Measurements from ENCODE around the gene APOO.

DNA sequence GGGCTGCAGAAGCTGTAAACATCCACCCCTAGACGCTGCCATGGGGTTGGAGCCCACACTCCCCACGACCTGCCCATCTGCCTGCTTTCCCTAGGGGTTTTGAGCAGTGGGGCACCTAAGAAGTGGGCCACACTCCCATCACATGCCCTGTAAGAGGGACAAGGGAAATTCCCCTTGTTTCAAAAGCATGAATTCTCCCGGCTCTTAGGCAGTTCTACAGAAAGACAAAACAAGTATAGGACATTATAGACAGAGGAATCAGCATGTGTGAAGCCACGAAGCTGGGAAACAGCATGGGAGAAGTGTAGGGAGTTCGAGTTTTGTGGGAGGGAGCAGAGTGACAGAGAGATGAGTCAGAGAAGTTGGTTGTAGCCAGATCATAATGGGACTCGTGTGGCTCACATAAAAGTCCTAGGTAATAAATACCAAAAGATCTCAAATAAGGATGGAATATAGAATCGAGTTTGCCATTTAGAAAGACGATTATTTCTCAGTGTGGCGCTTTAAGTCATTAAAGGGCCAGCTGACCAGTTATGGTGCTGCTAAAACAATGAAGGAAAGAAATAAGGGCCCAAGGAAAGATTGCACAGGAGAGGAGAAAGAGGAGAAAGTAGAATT is 23.9 kb downstream of the APOO start:
- TF ChIP-seq, protein P1, sequence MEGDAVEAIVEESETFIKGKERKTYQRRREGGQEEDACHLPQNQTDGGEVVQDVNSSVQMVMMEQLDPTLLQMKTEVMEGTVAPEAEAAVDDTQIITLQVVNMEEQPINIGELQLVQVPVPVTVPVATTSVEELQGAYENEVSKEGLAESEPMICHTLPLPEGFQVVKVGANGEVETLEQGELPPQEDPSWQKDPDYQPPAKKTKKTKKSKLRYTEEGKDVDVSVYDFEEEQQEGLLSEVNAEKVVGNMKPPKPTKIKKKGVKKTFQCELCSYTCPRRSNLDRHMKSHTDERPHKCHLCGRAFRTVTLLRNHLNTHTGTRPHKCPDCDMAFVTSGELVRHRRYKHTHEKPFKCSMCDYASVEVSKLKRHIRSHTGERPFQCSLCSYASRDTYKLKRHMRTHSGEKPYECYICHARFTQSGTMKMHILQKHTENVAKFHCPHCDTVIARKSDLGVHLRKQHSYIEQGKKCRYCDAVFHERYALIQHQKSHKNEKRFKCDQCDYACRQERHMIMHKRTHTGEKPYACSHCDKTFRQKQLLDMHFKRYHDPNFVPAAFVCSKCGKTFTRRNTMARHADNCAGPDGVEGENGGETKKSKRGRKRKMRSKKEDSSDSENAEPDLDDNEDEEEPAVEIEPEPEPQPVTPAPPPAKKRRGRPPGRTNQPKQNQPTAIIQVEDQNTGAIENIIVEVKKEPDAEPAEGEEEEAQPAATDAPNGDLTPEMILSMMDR (CRISPR knock-in tag; IDR thresholded peaks at IDR 0.05): no peak
- TF ChIP-seq, protein P2, sequence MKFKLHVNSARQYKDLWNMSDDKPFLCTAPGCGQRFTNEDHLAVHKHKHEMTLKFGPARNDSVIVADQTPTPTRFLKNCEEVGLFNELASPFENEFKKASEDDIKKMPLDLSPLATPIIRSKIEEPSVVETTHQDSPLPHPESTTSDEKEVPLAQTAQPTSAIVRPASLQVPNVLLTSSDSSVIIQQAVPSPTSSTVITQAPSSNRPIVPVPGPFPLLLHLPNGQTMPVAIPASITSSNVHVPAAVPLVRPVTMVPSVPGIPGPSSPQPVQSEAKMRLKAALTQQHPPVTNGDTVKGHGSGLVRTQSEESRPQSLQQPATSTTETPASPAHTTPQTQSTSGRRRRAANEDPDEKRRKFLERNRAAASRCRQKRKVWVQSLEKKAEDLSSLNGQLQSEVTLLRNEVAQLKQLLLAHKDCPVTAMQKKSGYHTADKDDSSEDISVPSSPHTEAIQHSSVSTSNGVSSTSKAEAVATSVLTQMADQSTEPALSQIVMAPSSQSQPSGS (CRISPR knock-in tag; IDR thresholded peaks at IDR 0.05): no peak
- no peak for TF ChIP-seq XRCC5 (optimal IDR thresholded peaks at IDR 0.05; ENCODE audit: low read length)
- TF ChIP-seq ZC3H4 (CRISPR knock-in tag; IDR thresholded peaks at IDR 0.05; ENCODE audit: borderline replicate concordance): no peak
- no peak for TF ChIP-seq HNRNPH1 (optimal IDR thresholded peaks at IDR 0.05; ENCODE audit: low read depth, low read length)
- TF ChIP-seq, protein P3, sequence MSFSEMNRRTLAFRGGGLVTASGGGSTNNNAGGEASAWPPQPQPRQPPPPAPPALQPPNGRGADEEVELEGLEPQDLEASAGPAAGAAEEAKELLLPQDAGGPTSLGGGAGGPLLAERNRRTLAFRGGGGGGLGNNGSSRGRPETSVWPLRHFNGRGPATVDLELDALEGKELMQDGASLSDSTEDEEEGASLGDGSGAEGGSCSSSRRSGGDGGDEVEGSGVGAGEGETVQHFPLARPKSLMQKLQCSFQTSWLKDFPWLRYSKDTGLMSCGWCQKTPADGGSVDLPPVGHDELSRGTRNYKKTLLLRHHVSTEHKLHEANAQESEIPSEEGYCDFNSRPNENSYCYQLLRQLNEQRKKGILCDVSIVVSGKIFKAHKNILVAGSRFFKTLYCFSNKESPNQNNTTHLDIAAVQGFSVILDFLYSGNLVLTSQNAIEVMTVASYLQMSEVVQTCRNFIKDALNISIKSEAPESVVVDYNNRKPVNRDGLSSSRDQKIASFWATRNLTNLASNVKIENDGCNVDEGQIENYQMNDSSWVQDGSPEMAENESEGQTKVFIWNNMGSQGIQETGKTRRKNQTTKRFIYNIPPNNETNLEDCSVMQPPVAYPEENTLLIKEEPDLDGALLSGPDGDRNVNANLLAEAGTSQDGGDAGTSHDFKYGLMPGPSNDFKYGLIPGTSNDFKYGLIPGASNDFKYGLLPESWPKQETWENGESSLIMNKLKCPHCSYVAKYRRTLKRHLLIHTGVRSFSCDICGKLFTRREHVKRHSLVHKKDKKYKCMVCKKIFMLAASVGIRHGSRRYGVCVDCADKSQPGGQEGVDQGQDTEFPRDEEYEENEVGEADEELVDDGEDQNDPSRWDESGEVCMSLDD (CRISPR knock-in tag; IDR thresholded peaks at IDR 0.05; ENCODE audit: borderline replicate concordance): no peak
